ENCODE data around the gene VWA3A. TPM values are rescaled to one million over a fixed set of nuclear protein-coding genes. Genes with fewer than 3 reads are reported as not detected.

The VWA3A gene
- total and polyA plus RNA-seq, 2 of the 4 experiments (the other 2 are of a cell fraction) = not detected

DNA sequence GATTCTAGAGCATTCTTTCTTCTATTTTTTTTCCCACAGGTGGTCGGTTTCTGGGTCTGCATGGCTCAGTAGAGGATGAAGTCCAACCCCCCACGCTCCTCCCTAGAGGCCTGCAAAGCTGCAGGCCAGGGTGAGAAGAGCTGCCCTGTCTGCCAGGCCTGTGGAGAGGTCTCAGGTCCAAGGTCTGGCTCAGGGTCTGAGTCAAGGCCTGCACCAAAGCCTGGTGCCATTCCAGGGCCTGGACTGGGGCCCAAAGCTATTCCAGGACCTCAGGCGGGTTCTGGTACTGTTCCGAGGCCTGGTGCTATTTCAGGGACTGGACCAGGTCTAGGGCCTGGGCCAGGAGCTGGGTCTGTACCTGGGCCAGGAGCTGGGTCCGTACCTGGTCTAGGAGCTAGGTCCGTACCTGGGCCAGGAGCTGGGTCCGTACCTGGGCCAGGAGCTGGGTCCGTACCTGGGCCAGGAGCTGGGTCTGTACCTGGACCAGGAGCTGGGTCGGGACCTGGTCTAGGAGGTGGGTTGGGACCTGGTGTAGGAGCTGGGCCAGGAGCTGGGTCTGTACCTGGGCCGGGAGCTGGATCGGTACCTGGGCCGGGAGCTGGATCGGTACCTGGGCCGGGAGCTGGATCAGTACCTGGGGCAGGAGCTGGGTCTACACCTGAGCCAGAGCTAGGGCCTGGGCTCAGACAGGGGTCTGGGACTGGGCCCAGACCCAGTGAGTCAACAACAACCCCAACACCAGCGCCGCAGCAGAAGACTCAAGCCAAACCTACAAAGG, 73.4 kb downstream of the VWA3A start:
- in situ Hi-C loops (cut with MboI; ENCODE audit: low sequenced_read_pairs) = no loop called here
- CTCF ChIA-PET = no interaction called here
- BruUV-seq (replicated peaks) = no TSS peak

More for the DNA sequence above, 73.4 kb downstream of the VWA3A start:
- Histone ChIP-seq H3K4me3 (ENCODE audit: insufficient read depth, low read depth, low read length) (no peak overlapping the region), H4K8ac (ENCODE audit: low read depth in 2 of 2, low read length in 2 of 2) (no peak overlapping the region), H2AK9ac (replicated peaks; ENCODE audit: low read depth, low read length, poor library complexity) (no peak overlapping the region), H3K9me1 (ENCODE audit: insufficient read depth, low read length) (no peaks in the 10 kb centered on the region), H3K36me3 (ENCODE audit: control insufficient read depth, insufficient read depth, low read length) (no peaks in the 10 kb centered on the region), H2BK120ac (ENCODE audit: low read depth, low read length) (no peak overlapping the region), H3K9me3 (ENCODE audit: control insufficient read depth, insufficient read depth, low read length) (no peaks in the 10 kb centered on the region), H3K18ac (ENCODE audit: low read depth, low read length) (no peak overlapping the region), H3K14ac (replicated peaks; ENCODE audit: low read depth, low read length) (no peak overlapping the region), H2BK15ac (ENCODE audit: low read depth, low read length) (no peak overlapping the region), H3K4me1 (ENCODE audit: control insufficient read depth, insufficient read depth, low read length) (no peaks in the 10 kb centered on the region), H2AK5ac (ENCODE audit: low read depth, low read length) (no peak overlapping the region), H4K5ac (ENCODE audit: low read depth, low read length) (no peak overlapping the region), H2BK5ac (ENCODE audit: low read depth, low read length, poor library complexity, severe bottlenecking) (no peak overlapping the region), H3K79me1 (ENCODE audit: low read depth in 1 of 2, low read length in 2 of 2) (no peaks in the 10 kb centered on the region), H3K56ac (ENCODE audit: extremely low read depth, insufficient read depth, low read length) (no peak overlapping the region), H3K23ac (ENCODE audit: low read depth, low read length) (no peak overlapping the region), H3K27ac (ENCODE audit: insufficient read depth, low read length) (no peak overlapping the region), H3K4me2 (ENCODE audit: low read depth, low read length) (no peak overlapping the region), H2AFZ (replicated peaks; ENCODE audit: low read length, poor library complexity) (no peak overlapping the region), H3K27me3 (ENCODE audit: control insufficient read depth, insufficient read depth, low read length) (peaks cover 24% of the 10 kb centered on the region), H2BK20ac (ENCODE audit: low read depth, low read length) (no peak overlapping the region), H4K91ac (ENCODE audit: insufficient read depth, low read depth, low read length) (no peak overlapping the region), H3K4ac (ENCODE audit: low read depth, low read length) (no peak overlapping the region), H3K9ac (ENCODE audit: low read depth, low read length) (no peak overlapping the region), H4K20me1 (ENCODE audit: insufficient read depth, low read length) (no peaks in the 10 kb centered on the region)
- WGBS, 2 experiments (ENCODE audit: extremely low coverage in 2 of 2, insufficient read length in 1 of 2) = 50% methylated on average over 2 of the region's 16 CpGs; no CpG with 5 or more reads in 1 of the 2 experiments
- intact Hi-C loops (cut with micrococcal nuclease) = no loop called here
- POLR2A ChIA-PET (ENCODE audit: unreplicated experiment) = no interaction called here
- DNase-seq = no peak
- no peak for ATAC-seq (ENCODE audit: low read depth)
- dilution Hi-C loops (cut with HindIII; ENCODE audit: low sequenced_read_pairs, unreplicated experiment) = no loop called here
- TF ChIP-seq, protein P1, sequence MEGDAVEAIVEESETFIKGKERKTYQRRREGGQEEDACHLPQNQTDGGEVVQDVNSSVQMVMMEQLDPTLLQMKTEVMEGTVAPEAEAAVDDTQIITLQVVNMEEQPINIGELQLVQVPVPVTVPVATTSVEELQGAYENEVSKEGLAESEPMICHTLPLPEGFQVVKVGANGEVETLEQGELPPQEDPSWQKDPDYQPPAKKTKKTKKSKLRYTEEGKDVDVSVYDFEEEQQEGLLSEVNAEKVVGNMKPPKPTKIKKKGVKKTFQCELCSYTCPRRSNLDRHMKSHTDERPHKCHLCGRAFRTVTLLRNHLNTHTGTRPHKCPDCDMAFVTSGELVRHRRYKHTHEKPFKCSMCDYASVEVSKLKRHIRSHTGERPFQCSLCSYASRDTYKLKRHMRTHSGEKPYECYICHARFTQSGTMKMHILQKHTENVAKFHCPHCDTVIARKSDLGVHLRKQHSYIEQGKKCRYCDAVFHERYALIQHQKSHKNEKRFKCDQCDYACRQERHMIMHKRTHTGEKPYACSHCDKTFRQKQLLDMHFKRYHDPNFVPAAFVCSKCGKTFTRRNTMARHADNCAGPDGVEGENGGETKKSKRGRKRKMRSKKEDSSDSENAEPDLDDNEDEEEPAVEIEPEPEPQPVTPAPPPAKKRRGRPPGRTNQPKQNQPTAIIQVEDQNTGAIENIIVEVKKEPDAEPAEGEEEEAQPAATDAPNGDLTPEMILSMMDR (conservative IDR thresholded peaks at IDR 0.05; ENCODE audit: low read depth, low read length) = no peak
- TF ChIP-seq CEBPB (IDR thresholded peaks at IDR 0.05; ENCODE audit: low read depth, low read length) = no peak
- TF ChIP-seq, protein P2, sequence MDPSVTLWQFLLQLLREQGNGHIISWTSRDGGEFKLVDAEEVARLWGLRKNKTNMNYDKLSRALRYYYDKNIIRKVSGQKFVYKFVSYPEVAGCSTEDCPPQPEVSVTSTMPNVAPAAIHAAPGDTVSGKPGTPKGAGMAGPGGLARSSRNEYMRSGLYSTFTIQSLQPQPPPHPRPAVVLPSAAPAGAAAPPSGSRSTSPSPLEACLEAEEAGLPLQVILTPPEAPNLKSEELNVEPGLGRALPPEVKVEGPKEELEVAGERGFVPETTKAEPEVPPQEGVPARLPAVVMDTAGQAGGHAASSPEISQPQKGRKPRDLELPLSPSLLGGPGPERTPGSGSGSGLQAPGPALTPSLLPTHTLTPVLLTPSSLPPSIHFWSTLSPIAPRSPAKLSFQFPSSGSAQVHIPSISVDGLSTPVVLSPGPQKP (IDR thresholded peaks at IDR 0.05; ENCODE audit: borderline replicate concordance, low read depth, low read length) = no peak

Measured in IMR-90 (cell line).